OCI-LY1 (cell line): ENCODE results near the gene CCSAP.

Experiments
- H2AFZ ChIP-seq: fragments of 200-600 bp; sonication (generic), shearing (Covaris generic); 2 replicates; pipeline ENCODE4 v1.6.0; 2014; ENCODE audit warnings: antibody characterized with exemption, mild to moderate bottlenecking, low read length
- H3F3A ChIP-seq: fragments of 200-600 bp; sonication (generic), shearing (Covaris generic); 2 replicates; pipeline ENCODE4 v1.6.0; 2014; ENCODE audit warnings: mild to moderate bottlenecking, antibody characterized with exemption, low read length, moderate library complexity; ENCODE audit not compliant: insufficient read depth
- H3K27ac ChIP-seq: fragments of 200-600 bp; sonication (generic); 2 replicates; pipeline ENCODE4 v1.5.1; 2014; ENCODE audit warnings: low read length, mixed run types, mild to moderate bottlenecking, low read depth; ENCODE audit not compliant: poor library complexity, severe bottlenecking
- H3K27me3 ChIP-seq: fragments of 200-600 bp; sonication (generic); 2 replicates; pipeline ENCODE4 v1.6.0; 2014; ENCODE audit warnings: antibody characterized with exemption, mild to moderate bottlenecking, low read length, moderate library complexity; ENCODE audit not compliant: insufficient read depth
- H3K36me3 ChIP-seq: fragments of 200-600 bp; sonication (generic); 2 replicates; pipeline ENCODE4 v1.6.1; 2014; ENCODE audit warnings: mild to moderate bottlenecking, antibody characterized with exemption, low read length, moderate library complexity, mixed read lengths; ENCODE audit not compliant: insufficient read depth
- H3K4me1 ChIP-seq: fragments of 200-600 bp; sonication (generic); 2 replicates; pipeline ENCODE4 v1.5.1; 2014; ENCODE audit warnings: mild to moderate bottlenecking, low read length, moderate library complexity; ENCODE audit not compliant: insufficient read depth, severe bottlenecking
- H3K4me2 ChIP-seq: fragments of 200-600 bp; sonication (generic), shearing (Covaris generic); 2 replicates; pipeline ENCODE4 v1.6.1; 2014; ENCODE audit warnings: low read length
- H3K4me3 ChIP-seq: fragments of 200-600 bp; sonication (generic); 2 replicates; pipeline ENCODE4 v1.5.1; 2014; ENCODE audit warnings: low read length, low read depth, mild to moderate bottlenecking, mixed read lengths; ENCODE audit not compliant: poor library complexity, severe bottlenecking
- H3K79me2 ChIP-seq: fragments of 200-600 bp; shearing (Covaris generic); 2 replicates; pipeline ENCODE4 v1.6.1; 2016; ENCODE audit warnings: mixed run types, low read length, mixed read lengths; ENCODE audit not compliant: insufficient read depth
- H3K9ac ChIP-seq: fragments of 200-600 bp; sonication (generic), shearing (Covaris generic); 2 replicates; pipeline ENCODE4 v1.6.1; 2014; ENCODE audit warnings: mild to moderate bottlenecking, low read length, mixed read lengths
- H3K9me2 ChIP-seq: fragments of 200-600 bp; sonication (generic), shearing (Covaris generic); 2 replicates; pipeline ENCODE4 v1.6.1; 2014; ENCODE audit warnings: low read depth, mild to moderate bottlenecking, low read length, mixed read lengths
- H3K9me3 ChIP-seq: fragments of 200-600 bp; shearing (Covaris generic); 2 replicates; pipeline ENCODE4 v1.6.1; 2014; ENCODE audit warnings: low read length, mixed read lengths
- H4K20me1 ChIP-seq: fragments of 200-600 bp; sonication (generic), shearing (Covaris generic); 2 replicates; pipeline ENCODE4 v1.6.0; 2016; ENCODE audit warnings: mild to moderate bottlenecking, low read length; ENCODE audit not compliant: insufficient read depth
- EZH2 ChIP-seq: fragments of 200-600 bp; sonication (generic), shearing (Covaris generic); IDR thresholded peaks from 2 replicates; pipeline ENCODE4 v1.8.0; 2017; ENCODE audit warnings: borderline replicate concordance, mixed run types, mild to moderate bottlenecking, antibody characterized with exemption, low read length, moderate library complexity, mixed read lengths
- TF ChIP-seq, protein P1 (sequence below): fragments of 200-600 bp; sonication (generic), shearing (Covaris generic); IDR thresholded peaks from 2 replicates; pipeline ENCODE4 v1.5.1; 2017; ENCODE audit warnings: mild to moderate bottlenecking, antibody characterized with exemption, low read length, moderate library complexity, mixed read lengths

The CCSAP gene

DNA sequence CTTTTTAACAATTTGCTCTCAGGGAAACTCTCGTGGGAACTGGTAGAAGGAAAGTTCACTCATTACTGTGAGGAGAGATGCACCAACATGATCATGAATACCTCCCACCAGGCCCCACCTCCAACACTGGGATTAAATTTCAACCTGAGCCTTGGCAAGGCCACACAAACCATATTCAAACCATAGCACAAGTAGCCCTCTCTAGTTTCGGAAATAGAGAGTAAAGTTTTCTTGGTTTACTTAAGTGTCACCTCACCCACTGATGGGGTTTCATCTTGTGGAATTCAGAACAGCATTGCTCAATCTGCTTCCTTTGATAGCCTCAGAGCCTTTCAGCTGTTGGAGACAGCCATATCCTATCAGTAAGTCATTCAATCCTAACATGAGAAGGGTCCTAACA, 25.5 kb upstream of the CCSAP start:
- H3K27me3 ChIP-seq, result peaks cover 6% of the 10 kb centered on the region; the same call in 1 of the 2 replicates
- peaks cover 18% of the 10 kb centered on the region for H3K4me1 ChIP-seq
- no peak overlapping the region for H3K4me2 ChIP-seq
- no peak overlapping the region for H3K9ac ChIP-seq
- H2AFZ ChIP-seq, result no peak overlapping the region
- H3K4me3 ChIP-seq, result no peak overlapping the region
- no peaks in the 10 kb centered on the region for H3K36me3 ChIP-seq
- H3K9me2 ChIP-seq, result no peaks in the 10 kb centered on the region
- TF ChIP-seq, protein P1, sequence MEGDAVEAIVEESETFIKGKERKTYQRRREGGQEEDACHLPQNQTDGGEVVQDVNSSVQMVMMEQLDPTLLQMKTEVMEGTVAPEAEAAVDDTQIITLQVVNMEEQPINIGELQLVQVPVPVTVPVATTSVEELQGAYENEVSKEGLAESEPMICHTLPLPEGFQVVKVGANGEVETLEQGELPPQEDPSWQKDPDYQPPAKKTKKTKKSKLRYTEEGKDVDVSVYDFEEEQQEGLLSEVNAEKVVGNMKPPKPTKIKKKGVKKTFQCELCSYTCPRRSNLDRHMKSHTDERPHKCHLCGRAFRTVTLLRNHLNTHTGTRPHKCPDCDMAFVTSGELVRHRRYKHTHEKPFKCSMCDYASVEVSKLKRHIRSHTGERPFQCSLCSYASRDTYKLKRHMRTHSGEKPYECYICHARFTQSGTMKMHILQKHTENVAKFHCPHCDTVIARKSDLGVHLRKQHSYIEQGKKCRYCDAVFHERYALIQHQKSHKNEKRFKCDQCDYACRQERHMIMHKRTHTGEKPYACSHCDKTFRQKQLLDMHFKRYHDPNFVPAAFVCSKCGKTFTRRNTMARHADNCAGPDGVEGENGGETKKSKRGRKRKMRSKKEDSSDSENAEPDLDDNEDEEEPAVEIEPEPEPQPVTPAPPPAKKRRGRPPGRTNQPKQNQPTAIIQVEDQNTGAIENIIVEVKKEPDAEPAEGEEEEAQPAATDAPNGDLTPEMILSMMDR, result no peak
- TF ChIP-seq EZH2, result no peak
- H3K27ac ChIP-seq, result no peak overlapping the region
- no peaks in the 10 kb centered on the region for H4K20me1 ChIP-seq
- H3K9me3 ChIP-seq, result no peaks in the 10 kb centered on the region
- no peaks in the 10 kb centered on the region for H3K79me2 ChIP-seq
- H3F3A ChIP-seq, result no peaks in the 10 kb centered on the region

DNA sequence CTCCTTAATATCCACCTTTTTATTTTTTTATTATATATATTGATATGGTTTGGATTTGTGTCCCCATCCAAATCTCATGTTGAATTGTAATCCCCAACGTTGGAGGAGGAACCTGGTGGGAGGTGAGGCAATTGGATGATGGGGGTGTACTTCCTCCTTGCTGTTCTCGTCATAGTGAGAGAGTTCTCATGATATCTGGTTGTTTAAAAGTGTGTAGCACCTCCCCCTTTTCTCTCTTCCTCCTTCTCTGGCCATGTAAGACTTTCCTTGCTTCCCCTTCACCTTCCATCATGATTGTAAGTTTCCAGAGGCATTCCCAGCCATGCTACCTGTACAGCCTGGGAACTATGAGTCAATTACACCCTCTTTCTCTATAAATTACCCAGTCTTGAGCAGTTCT, 22.7 kb upstream of the CCSAP start:
- Histone ChIP-seq H3F3A (no peaks in the 10 kb centered on the region), H3K79me2 (no peaks in the 10 kb centered on the region), H4K20me1 (no peaks in the 10 kb centered on the region), H3K36me3 (no peaks in the 10 kb centered on the region), H3K4me1 (peaks cover 14% of the 10 kb centered on the region), H3K27me3 (peaks cover 3% of the 10 kb centered on the region; the same call in 1 of the 2 replicates), H3K9me3 (no peaks in the 10 kb centered on the region), H2AFZ (no peak overlapping the region), H3K4me3 (no peak overlapping the region), H3K27ac (no peak overlapping the region), H3K4me2 (no peak overlapping the region), H3K9me2 (no peaks in the 10 kb centered on the region), H3K9ac (no peak overlapping the region)
- TF ChIP-seq, protein P1, result no peak
- TF ChIP-seq EZH2, result no peak

DNA sequence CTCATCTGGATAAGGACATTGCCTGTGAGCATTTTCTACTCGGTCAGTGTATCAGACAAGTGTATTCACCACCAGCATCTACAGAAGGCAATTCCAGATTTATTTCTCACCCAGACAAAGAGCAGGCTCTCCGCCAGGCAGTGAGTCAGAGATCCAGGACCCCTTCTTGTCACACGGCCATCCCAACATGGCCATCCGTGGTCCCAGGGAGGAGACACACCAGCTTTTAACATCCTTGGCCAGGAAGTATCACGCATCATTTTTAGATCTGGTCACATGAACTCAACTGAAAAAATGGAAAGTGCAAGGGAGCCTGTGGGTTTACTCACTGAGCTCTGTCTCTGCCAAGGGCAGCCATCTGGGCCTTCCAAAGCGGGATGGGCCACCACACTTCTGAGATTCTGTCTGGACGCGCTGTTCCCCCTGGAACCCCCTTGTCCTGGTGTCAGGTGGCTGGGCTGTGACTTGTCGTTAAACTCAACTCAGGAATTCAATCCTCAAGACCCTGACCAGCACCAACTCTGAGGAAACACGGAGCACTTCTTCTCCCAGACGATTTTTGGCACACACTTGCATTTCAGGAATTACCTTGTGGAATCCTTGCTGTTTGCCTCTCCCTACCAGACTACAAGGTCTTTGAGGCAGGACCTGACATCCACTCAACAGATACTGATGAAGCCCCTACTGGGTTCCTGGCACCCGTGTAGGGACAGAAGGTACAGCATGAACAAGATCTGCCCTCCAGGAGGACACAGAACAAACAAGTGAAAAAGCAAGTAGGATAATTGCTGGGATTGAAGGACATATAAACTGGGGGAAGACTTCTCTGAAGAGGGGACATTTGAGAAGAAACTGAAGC, 21.6 kb upstream of the CCSAP start:
- H3K9me3 ChIP-seq, result no peaks in the 10 kb centered on the region
- no peaks in the 10 kb centered on the region for H3F3A ChIP-seq
- peaks cover 9% of the 10 kb centered on the region for H3K4me1 ChIP-seq
- no peak overlapping the region for H3K27ac ChIP-seq
- peak overlapping the region; percentile 83; the same call in 1 of the 2 replicates for H2AFZ ChIP-seq
- H3K27me3 ChIP-seq, result peaks cover 3% of the 10 kb centered on the region; the same call in 1 of the 2 replicates
- H3K36me3 ChIP-seq, result no peaks in the 10 kb centered on the region
- H4K20me1 ChIP-seq, result no peaks in the 10 kb centered on the region
- H3K4me2 ChIP-seq, result peak overlapping the region; percentile 27; the same call in 1 of the 2 replicates
- H3K9me2 ChIP-seq, result no peaks in the 10 kb centered on the region
- H3K79me2 ChIP-seq, result no peaks in the 10 kb centered on the region
- H3K9ac ChIP-seq, result no peak overlapping the region
- TF ChIP-seq EZH2, result no peak
- TF ChIP-seq, protein P1, result no peak
- no peak overlapping the region for H3K4me3 ChIP-seq
